Fibroblast of mammary gland (primary cell): ENCODE data around the gene DOCK10.

Experiments used
- DNase-seq: peaks from one replicate; pipeline ENCODE4 v3.0.0-alpha.2; 2010; ENCODE audit warnings: low read depth
- H3K4me3 ChIP-seq: 2 replicates; pipeline ENCODE4 v1.5.1; 2011; ENCODE audit warnings: low read depth, mild to moderate bottlenecking, low read length, moderate library complexity; ENCODE audit not compliant: control insufficient read depth
- TF ChIP-seq, protein P1 (sequence below): conservative IDR thresholded peaks from 2 replicates; pipeline ENCODE4 v1.5.1; 2011; ENCODE audit warnings: low read depth, low read length, inconsistent platforms; ENCODE audit not compliant: control insufficient read depth, insufficient read depth

The DOCK10 gene

DNA sequence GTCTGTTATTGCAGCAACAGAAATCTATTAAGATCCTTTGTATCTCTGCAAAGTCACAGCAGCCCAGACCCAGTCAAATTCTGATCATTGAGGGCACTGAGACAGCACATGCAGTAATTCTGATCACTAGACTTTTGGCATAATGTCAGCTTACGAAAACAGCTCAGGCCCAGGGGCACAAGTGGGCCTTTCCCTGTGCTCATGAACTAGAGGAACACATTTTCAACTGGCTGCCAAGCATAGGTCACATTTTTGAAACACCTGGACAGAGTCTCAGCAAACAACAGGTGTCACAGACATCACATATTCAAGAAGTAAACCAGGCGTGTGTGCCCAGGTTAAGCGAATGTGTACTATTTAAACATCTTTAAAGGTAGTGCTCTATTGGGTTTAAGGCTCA is 13.7 kb downstream of the DOCK10 start:
- no peak for DNase-seq
- TF ChIP-seq, protein P1, sequence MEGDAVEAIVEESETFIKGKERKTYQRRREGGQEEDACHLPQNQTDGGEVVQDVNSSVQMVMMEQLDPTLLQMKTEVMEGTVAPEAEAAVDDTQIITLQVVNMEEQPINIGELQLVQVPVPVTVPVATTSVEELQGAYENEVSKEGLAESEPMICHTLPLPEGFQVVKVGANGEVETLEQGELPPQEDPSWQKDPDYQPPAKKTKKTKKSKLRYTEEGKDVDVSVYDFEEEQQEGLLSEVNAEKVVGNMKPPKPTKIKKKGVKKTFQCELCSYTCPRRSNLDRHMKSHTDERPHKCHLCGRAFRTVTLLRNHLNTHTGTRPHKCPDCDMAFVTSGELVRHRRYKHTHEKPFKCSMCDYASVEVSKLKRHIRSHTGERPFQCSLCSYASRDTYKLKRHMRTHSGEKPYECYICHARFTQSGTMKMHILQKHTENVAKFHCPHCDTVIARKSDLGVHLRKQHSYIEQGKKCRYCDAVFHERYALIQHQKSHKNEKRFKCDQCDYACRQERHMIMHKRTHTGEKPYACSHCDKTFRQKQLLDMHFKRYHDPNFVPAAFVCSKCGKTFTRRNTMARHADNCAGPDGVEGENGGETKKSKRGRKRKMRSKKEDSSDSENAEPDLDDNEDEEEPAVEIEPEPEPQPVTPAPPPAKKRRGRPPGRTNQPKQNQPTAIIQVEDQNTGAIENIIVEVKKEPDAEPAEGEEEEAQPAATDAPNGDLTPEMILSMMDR = no peak
- no peak overlapping the region for H3K4me3 ChIP-seq

DNA sequence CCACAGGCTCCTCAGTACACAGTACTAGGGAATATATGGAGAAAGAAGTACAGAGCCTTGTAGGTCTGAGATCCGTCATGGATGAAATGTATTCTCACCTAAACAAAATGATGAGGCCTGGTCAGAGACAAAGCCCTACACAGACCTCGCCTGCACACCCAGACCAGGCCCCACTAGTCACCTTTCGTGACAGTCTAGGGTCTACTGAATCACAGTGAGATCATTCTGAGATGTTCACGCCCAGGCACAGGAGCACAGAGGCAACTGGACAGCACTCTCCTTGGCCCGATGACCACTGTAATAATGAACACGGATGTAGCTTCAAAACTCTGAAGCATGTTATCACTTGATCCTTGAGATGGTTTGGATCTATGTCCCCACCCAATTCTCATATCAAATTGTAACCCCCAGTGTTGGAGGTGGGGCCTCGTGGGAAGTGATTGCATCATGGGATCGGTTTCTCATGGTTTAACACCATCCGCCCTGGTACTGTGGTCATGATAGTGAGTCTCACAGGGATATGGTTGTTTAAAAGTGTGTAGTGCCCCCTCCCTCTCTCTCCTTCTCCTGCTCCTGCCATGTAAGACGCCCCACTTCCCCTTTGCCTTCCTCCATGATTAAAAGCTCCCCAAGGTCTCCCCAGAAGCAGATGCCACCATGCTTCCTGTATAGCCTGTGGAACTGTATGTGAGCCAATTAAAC is 15.1 kb downstream of the DOCK10 start:
- TF ChIP-seq, protein P1 = no peak
- peak; percentile 55 for DNase-seq

DNA sequence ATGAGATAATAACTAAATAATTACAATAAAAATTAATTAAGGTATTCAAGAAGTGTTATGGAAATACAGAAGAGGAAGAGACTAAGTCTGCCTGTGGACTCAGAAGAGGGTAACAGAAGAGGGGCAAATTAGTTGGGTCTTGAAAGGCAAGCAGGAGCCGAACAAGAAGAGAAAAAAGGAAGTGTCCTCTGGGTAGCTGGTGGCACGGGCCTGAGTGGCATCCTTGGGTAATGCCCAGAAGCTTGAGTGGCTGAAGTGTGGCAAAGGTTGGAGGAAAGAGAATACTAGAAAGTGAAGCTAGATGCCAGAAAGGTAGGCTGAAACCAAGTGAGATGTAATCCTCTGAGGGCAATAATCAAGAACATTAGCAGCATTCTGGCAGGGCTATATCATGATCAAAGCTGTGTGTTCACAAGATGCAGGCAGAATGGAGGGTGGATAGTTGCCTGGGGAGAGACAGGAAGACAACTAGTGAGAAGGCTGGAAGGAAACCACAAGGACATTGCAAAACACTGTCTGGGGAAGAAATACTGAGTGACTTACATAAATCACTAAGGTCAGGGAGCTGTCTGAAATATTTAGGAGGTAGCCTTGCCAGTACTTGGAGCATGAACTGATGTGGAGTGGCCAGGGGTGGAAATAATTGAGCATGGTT is 16.2 kb downstream of the DOCK10 start:
- DNase-seq = peak; percentile 91
- H3K4me3 ChIP-seq = no peak overlapping the region
- TF ChIP-seq, protein P1 = no peak

More for the DNA sequence above, 15.1 kb downstream of the DOCK10 start:
- no peak overlapping the region for H3K4me3 ChIP-seq

DNA sequence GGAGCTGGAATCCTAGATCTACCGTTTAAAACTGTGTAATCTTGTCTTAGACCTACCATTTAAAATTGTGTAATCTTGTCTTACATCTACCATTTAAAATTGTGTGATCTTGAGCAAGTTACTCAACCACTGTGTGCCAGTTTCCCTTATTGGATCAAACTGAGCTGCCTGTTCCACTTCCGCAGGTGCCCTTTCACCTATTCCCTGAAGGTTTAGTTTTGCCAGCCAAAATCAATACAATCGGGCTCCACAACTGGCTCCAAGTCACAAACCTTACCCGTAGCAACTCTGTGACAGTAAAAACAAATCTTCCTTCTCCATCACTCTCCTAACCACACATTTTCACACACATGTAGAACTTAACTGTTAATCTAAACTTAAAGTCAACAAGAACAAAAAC is 20.1 kb downstream of the DOCK10 start:
- no peak overlapping the region for H3K4me3 ChIP-seq
- TF ChIP-seq, protein P1 = no peak
- no peak for DNase-seq

DNA sequence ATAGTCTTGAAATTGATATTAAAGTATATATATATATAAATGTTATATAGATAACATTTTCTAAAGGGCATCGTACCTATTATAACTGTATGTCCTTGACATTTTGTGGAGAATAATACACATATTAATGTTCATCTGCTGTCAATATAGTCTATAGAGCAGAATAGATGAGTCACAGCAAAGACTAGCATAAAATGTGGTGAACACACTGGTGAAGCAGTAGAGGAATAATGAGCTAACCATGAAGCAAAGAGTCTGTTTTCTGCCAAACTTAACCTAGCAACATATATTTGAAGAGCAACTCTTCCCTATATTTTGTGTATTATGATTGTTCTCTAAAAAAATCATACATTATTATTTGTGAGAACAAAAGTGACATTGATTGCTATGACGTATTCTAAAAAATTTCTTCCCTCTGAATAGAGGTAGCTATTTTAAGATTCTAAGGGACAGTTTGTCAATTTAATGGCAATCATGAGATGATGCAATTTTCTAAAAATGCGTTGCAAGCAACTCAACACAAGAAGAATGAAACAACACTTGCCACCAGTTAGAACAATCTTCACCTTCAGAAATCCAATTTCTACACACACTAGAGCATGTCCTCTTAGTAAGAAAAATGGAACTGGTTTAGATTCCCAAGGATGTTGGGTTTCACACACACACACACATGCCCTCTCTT is 22.0 kb downstream of the DOCK10 start:
- TF ChIP-seq, protein P1 = no peak
- H3K4me3 ChIP-seq = no peak overlapping the region
- peak; percentile 50 for DNase-seq

DNA sequence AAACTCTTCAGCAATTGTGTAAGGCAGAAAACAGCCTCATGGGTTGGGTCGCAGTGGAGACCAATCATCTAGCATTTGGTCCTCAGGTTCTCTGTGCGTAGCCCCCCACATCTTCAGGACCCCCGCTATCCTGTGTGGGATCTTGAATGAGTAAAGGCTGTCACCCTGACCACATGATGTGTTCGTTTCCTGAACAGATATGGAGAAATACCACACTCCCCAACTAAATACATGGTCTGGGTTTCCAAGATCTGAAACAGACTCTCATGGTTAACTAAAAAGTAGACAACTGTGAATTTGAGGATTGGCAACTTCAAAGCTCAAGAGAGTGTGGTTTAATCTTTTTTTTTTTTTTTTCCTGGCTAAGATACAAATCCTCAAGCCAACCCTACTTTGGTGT is 23.2 kb downstream of the DOCK10 start:
- DNase-seq = no peak
- TF ChIP-seq, protein P1 = no peak
- H3K4me3 ChIP-seq = no peak overlapping the region
